Measurements from ENCODE around the gene FOS.
"Not testable (repeated sequence)": the region's sequence is repeated elsewhere in the genome, so short reads cannot be mapped to it uniquely, and the experiment has no call there.

FOS gene

GRCh38 chr14:75277815-75278421 is 710 bp upstream of the FOS start:
- DNase-seq, result no peak

GRCh38 chr14:75279153-75279762 is 630 bp downstream of the FOS start:
- DNase-seq, result no peak

GRCh38 chr14:75279763-75280290 is 1.2 kb downstream of the FOS start:
- DNase-seq, result no peak

DNA sequence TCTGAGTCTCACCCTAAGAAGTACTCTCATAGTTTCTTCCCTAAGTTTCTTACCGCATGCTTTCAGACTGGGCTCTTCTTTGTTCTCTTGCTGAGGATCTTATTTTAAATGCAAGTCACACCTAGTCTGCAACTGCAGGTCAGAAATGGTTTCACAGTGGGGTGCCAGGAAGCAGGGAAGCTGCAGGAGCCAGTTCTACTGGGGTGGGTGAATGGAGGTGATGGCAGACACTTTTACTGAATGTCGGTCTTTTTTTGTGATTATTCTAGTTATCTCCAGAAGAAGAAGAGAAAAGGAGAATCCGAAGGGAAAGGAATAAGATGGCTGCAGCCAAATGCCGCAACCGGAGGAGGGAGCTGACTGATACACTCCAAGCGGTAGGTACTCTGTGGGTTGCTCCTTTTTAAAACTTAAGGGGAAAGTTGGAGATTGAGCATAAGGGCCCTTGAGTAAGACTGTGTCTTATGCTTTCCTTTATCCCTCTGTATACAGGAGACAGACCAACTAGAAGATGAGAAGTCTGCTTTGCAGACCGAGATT is 1.7 kb downstream of the FOS start:
- DNase-seq, result no peak

- no peak for DNase-seq
Observed at GRCh38 chr14:75280831-75281653, 2.4 kb downstream of the FOS start.

DNA sequence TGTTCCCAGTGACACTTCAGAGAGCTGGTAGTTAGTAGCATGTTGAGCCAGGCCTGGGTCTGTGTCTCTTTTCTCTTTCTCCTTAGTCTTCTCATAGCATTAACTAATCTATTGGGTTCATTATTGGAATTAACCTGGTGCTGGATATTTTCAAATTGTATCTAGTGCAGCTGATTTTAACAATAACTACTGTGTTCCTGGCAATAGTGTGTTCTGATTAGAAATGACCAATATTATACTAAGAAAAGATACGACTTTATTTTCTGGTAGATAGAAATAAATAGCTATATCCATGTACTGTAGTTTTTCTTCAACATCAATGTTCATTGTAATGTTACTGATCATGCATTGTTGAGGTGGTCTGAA is 3.0 kb downstream of the FOS start:
- DNase-seq, result no peak

DNA sequence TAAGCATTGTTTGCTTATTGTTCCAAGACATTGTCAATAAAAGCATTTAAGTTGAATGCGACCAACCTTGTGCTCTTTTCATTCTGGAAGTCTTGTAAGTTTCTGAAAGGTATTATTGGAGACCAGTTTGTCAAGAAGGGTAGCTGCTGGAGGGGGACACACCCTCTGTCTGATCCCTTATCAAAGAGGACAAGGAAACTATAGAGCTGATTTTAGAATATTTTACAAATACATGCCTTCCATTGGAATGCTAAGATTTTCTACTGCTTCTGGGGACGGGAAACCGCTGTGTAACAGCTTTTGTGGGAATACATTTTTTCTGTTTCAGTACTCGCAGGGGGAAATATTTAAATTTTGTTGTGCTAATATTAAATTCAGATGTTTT is 3.5 kb downstream of the FOS start:
- no peak for DNase-seq

DNA sequence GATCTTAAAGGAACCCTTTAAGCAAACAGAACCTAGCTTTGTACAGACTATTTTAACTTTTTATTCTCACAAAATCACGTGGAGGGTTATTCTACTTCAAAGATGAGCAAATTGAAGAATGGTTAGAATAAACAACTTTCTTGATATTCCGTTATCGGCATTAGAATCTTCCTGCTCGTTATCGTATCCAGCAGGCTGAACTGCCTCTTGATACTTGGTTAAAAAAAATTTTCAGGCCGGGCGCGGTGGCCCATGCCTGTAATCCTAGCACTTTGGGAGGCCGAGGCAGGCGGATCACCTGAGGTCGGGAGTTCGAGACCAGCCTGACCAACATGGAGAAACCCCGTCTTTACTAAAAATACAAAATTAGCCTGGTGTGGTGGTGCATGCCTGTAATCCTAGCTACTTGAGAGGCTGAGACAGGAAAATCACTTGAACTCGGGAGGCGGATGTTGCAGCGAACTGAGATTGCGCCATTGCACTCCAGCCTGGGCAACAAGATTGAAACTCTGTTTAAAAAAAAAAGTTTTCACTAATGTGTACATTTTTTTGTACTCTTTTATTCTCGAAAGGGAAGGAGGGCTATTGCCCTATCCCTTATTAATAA is 4.0 kb downstream of the FOS start:
- DNase-seq, result not testable (repeated sequence)

DNA sequence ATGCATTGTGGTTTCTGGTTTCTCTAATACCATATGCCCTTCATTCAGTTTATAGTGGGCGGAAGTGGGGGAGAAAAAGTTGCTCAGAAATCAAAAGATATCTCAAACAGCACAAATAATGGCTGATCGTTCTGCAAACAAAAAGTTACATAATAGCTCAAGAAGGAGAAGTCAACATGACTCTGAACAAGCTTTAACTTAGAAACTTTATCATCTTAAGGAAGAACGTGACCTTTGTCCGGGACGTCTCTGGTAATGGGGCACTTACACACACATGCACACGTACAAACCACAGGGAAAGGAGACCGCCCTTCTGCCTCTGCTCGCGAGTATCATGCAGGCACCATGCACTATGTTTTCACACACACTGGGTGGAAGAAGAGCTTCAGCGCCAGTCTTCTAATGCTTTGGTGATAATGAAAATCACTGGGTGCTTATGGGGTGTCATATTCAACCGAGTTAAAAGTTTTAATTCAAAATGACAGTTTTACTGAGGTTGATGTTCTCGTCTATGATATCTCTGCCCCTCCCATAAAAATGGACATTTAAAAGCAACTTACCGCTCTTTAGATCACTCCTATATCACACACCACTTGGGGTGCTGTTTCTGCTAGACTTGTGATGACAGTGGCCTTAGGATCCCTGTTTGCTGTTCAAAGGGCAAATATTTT is 4.7 kb downstream of the FOS start:
- DNase-seq, result no peak

DNA sequence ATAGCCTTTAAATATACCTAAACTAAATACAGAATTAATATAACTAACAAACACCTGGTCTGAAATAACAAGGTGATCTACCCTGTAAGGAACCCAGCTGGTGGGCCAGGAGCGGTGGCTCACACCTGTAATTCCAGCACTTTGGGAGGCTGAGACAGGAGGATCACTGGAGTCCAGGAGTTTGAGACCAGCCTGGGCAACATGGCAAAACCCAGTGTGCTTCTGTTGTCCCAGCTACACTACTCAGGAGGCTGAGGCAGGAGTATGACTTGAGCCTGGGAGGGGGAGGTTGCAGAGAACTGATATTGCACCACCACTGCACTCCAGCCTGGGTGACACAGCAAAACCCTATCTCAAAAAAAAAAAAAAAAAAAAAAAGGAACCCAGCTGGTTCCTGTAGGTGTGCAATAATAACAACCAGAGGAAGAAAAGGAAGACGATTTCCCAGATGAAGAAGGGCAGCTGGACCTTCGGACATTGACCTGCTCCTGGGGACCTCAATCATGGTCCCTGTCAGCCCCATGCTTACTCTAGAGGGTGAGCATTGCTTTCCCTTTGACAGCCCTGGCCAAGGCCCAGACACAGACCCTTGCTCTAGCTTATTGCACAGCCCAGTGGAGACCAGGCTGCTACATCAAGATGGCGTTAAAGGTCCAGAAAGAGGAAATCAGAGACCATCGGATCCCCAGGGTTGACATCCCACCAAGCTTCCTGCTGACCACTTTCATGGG is 5.4 kb downstream of the FOS start:
- DNase-seq, result no peak

DNA sequence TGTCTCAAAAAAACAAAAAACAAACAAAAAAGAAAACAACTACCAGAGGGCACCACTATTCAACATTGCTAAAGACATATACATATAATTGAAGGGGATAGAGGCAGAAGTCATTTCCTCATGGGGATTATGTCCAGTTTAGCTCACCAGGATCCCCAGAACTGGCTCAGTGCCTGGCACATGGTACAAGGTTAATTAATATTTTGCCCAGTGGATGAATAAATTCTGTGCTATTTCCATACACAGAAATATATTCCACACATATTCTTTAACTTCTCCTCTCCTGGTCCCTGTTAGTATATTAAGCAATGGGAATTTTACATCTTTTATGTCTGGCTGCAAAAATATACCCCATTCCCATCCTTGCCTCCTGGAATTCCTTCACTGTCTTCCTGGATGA is 6.7 kb downstream of the FOS start:
- DNase-seq, result no peak

DNA sequence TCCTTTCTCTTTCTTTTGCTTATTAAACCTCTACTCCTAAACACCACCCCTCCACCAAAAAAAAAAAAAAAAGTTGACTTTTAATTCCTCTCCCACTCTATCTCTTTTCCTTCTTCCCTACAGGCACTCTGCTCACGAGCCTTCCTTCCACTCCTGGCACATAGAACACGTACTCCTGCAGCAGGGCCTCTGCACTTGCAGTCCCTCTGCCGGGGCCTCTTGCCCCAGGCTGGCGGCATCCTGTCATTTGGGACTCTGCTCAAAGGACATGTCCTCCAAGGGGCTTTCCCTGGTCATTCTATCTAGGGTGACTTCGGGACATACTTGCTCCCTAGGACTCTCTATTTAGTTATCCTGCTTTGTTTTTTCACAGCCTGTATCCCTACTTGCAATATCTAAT is 7.7 kb downstream of the FOS start:
- DNase-seq, result no peak

DNA sequence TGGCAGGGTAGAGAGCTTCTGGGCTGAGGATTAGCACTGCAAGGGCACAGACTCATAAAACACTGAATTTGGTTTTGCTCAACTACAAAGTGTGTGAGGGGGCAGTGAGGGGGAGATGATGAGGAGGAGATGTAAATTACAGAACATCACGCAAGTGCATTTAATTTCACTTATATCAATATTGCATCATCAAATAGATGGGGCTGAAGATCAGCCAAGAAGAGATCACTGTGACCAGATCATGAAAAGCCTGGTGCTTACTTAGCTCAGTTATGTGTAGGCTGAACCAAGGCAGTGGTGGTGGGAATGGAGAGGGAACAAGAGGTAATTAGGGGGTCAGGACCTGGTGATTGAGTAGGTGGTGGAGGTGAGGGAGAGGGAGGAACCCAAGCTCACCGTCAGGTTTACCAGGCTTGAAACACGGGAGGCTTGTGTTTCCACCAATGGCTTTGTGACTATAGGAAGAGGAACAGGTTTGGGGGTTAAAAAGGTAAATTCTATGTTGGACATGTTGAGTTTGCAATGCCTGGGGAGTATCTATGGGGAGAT is 11.3 kb downstream of the FOS start:
- no peak for DNase-seq

- no peak for DNase-seq
Observed at GRCh38 chr14:75290851-75291250, 12.2 kb downstream of the FOS start.

GRCh38 chr14:75291331-75291730 is 12.7 kb downstream of the FOS start:
- no peak for DNase-seq

GRCh38 chr14:75292101-75292563 is 13.5 kb downstream of the FOS start:
- no peak for DNase-seq

GRCh38 chr14:75292886-75293285 is 14.3 kb downstream of the FOS start:
- no peak for DNase-seq

- DNase-seq, result no peak
Observed at GRCh38 chr14:75293920-75294648, 15.5 kb downstream of the FOS start.

GRCh38 chr14:75294649-75295033 is 16.0 kb downstream of the FOS start:
- DNase-seq, result no peak

- DNase-seq, result no peak
Observed at GRCh38 chr14:75295061-75295461, 16.4 kb downstream of the FOS start.

All from NCI-H1436 treated with DMSO at 0.1 percent for 48 hours (cell line).